Stimulated activated CD8-positive, alpha-beta memory T cell treated with anti-CD3 and anti-CD28 coated beads, Interleukin-15, amount 100 ng/mL, for 1 hour (primary cell): Measurements from ENCODE around the gene DNAH3.
"Not testable (repeated sequence)": the region's sequence is repeated elsewhere in the genome, so short reads cannot be mapped to it uniquely, and the experiment has no call there.

Experiments used
- DNase-seq: peaks from one replicate; pipeline ENCODE4 v3.0.0-alpha.2; 2020; ENCODE audit warnings: low read depth

DNAH3 gene

DNA sequence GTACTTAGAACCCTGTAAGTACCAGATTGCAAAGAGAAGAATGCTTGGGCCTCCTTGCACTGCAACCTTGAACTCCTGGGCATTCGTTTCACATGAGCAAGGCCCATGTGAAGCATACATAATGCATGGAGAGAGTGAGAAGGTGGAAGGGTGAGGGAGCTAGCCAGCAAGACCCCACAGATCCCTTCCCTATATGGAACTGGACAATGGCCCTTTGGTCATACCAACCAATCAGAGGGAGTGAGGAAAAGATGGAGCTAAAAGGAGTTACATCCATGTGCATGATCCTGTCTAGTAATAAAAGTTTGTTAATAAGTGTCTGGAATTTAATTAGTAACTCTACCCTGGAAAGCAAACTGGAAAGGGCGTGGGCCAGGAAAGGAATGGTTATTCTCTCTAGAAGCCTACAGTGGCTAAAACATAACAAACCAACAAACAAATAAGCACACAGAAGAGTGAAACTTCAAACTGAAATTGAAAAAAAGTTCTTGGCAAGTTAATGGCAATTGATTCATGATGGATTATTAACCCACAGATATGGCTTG lies 29.6 kb downstream of the DNAH3 start:
- no peak for DNase-seq

DNA sequence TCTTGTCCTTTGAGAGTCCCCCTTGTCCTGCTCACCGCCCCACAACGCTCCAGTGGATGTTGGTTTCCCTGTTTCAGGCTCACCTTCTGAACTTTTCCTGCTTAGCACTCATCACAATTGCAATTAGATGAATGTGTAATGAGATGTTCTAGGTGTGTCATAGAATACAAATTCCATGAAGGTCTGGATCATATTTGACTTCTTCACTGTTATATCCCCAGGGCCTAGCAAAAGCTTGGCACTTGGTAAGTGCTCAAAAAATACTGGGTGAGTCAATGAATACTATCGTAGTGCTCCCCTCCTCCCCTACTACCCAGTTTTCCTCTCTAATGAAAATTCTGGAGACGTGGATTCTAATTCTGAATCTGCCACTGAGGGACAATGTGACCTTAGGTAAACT lies 33.1 kb downstream of the DNAH3 start:
- DNase-seq: no peak

DNA sequence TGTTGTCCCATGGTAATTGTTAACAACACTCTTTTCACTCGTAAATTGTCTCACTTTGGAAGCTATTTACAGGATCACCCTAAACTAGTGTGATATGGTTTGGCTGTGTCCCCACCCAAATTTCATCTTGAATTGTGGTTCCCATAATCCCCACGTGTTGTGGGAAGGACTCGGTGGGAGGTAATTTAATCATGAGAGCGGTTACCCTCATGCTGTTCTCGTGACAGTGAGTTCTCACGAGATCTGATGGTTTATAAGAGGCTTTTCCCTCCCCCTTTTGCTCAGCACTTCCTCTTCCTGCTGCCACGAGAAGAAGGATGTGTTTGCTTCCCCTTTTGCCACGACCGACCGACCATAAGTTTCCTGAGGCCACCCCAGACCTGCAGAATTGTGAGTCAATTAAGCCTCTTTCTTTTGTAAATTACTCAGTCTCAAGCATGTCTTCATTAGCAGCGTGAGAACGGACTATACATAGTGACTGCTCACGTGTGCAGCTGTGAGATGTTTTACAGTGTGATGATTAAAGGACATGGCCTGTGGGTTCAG lies 34.4 kb downstream of the DNAH3 start:
- no peak for DNase-seq

DNA sequence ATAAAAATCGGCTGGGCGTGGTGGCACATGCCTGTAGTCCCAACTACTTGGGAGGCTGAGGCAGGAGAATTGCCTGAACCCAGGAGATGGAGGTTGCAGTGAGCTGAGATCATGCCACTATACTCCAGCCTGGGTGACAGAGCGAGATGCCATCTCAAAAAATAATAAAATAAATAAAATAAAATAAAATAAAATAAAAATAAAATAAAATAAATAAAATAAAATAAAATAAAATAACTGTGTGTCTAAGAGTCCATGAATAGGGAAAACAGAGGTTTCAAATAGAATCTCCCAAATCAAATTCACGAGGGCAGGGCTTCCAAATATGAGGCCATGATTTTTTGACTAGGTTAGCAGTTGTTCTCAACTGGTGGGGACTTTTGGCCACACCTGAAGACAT lies 35.1 kb downstream of the DNAH3 start:
- not testable (repeated sequence) for DNase-seq

DNA sequence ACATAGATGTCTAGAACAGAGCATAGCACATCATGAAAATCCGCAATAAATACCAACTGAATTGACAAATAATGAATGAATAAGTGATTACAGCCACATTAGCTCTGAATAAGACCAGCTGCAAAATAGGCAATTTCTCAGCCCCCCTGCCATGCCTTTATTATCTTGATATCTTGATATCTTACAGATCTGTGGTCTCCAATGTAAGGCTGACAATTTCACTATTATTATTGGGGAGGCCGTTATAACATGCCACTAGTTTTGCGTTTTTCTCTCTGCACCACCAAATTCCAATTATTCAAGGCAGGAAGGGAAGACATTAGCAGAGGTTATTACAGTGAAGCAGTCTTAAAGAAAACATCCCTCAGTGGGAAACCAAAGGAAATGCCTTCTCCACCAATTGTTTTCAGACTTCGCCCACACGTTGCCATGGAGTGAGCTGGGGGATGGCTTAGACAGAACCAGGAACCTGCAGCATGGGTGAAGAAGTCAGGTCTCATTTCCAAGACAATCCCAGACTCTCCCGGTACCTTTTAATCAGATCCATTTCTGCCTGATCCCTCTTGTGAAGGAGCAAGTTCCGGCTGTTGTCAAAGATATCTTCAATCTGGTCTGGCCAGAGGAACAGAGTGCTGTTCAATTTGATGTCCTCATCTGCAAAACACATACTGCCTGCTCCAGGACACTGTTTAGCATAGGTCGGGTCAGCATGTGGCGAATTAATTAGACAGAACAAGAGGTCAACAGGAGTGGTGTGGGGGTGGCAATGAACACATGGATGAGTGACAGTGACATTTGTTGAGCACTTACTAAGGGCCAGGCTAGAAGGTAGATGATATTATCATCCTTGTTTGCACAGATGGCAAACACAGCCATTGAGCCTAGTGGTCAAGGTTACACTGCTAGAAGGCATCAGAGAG lies 46.4 kb downstream of the DNAH3 start:
- DNase-seq: no peak

DNA sequence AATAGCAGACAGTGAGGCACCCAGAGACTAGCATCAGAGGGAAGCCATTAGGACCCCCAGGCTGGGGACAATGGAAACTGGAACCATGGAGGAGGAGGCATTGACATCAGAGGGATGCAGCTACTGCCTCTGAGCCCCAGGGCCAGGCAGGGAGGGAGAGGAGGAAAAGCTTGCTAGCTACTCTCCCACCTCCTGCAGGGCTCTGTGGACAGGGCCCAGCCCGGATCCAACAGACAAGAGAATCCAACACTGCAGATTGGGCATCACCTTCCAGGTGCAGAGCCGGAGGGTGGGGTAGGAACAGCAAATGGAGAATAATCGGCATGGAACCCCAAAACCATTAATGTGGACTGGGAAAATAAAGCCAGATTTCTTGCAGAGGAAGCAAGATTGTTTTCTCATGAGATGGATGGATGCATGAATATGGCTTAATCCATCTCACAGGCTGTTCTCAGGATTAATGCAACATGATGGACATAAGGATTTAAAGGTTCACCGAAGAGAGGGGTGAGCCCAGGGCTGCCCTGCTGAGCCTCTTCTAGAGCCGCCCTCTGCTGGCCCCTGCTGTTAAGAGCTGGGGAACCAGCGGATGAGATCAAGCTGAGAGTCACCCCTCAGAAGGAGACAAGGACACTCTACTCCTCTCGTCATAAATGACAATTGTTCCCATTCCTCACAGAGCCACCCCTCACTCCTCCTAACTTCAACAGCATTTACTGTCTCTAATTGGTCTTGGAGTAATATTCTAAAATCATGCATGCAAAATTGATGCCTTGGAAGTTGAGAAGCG lies 48.8 kb downstream of the DNAH3 start:
- peak; percentile 3 for DNase-seq

DNA sequence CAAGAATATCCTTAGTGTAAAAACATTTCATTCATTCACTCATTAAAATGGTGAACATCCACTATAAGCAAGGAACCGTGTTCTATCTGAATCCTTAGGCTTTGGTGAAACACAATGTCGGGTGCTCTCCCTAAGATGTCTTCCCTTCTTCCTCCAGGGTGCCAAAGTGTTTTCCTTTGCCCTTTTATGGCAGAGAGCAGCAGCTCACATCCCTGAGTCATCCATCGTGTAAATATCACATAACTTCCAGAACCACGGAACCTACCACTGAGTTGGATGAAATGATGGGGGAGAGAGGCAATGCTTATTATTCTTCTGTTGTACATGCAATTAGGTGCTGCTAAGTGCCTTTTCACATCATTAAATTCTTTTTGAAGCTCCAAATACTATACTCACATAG lies 50.2 kb downstream of the DNAH3 start:
- no peak for DNase-seq

DNA sequence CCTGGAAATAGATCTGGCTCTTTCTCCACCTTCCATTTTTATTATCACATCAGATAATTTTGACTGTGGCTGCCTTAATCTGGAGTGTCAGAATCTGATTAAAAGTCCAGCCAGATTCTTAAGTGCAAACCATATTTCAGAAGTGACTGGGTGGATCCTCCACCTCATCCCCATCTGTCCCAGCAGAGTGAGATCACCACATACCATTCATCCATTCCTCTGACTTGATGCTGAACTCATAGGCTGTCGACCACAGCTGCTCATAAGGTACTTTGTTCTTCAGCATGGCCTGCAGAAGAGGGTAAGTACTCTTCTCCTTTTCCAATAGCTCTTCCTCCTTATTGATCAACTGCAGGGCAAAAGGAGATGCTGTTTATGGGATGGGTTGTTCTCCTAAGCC lies 53.5 kb downstream of the DNAH3 start:
- DNase-seq: no peak

DNA sequence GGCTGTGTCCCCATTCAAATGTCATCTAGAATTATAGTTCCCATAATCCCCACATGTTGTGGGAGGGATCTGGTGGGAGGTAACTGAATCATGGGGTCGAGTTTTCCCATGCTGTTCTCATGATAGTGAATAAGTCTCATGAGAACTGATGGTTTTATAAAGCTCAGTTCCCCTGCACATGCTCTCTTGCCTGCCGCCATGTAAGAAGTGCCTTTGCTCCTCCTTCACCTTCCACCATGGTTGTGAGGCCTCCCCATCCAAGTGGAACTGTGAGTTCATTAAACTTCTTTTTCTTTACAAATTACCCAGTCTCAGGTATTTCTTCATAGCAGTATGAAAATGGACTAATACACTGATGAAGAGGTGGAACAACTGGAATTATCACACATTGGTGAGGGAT lies 55.9 kb downstream of the DNAH3 start:
- DNase-seq: not testable (repeated sequence)

DNA sequence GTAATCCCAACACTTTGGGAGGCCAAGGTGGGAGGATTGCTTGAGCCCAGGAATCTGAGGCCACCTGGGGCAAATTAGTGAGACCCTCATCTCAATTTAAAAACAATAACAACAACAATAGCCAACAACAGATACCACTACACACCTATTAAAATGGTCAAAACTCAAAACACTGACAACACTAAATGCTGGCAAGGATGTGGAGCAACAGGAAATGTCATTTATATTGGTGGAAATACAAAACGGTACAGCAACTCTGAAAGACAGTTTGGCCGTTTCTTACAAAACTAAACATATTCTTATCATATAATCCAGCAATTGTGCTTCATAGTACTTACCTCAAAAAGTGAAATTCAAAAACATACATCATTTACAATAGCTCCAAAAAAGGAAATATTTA lies 57.7 kb downstream of the DNAH3 start:
- DNase-seq: no peak

DNA sequence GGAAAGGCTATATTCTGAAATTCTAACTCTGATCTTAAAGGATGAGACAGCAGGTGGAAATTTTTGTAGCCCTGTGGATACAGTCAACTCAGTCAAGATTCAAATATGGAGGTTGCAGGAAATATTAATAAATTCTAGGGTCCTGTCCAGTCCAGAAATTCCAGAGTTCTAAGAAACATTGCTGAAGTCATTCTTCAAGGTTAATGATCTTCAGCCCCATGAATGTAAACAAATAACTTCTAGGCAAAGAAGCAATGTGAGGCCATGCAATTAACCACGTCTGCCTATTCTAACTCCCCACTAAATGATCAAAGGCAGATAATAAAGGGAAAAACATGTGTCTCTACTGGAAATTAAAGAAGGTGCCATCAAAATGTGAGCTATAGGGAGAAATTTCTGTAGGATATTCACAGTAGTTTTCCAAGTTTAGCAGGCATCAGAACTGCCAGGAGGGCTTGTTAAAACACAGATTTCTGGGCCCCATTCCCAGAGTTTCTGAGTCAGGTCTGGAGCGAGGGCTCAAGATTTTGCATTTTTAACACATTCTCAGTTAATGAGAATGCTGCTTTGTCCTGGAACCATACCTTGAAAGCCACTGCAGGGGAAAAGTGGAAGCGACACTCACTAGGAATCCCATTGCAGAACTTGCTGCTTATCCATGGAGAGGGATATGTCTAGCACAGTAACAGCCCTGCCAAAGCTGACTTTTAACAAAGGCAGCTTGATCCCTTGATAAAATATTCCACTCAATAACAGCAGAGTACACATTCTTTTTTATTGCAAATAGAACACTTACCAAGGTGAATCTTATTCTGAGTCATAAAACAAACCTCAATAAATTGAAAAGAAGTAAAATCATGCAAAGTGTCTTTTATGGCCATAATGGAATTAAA lies 61.8 kb downstream of the DNAH3 start:
- no peak for DNase-seq

DNA sequence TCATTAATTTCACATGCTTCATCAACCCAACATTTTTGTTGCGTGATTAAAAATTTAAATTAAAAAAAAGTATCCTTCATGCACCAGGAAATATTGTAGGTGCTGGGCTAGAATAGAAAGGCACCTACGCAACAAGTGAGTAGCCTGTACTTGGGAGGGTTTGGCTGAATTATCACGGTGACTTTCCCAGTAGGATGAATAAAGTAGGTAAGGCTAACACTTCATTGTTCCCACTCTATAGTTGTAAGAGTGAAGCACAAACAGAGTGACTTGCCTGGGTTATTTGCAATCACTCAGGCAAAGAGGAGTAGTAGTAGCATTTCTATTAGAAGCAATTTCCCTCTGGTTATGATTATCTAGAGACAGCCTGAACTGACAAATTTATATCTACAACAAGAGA lies 62.5 kb downstream of the DNAH3 start:
- no peak for DNase-seq

DNA sequence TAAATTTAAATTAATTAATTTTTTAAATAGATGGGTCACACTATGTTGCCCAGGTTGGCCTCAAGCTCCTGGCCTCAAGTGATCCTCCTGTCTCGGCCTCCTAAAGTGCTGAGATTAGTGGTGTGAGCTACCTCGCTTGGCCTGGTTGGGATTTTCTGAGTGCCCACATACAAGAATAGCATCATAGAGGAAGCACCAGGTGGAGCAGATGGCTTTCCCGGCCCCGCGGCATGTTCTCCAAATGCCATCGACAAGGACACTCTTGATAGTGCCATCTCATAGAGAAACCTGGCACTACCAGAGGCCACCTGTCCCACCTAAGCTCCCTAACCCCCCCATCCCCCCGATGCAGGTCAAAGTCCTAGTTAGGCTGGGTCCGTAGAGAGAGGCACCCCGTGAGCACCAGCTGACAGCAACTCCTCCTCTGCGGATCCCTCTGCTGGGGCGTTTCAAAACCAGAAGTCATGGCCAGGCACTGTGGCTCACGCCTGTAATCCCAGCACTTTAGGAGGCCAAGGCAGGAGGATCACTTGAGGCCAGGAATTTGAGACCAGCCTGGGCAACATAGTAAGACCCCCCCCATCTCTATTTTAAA lies 65.9 kb downstream of the DNAH3 start:
- no peak for DNase-seq

DNA sequence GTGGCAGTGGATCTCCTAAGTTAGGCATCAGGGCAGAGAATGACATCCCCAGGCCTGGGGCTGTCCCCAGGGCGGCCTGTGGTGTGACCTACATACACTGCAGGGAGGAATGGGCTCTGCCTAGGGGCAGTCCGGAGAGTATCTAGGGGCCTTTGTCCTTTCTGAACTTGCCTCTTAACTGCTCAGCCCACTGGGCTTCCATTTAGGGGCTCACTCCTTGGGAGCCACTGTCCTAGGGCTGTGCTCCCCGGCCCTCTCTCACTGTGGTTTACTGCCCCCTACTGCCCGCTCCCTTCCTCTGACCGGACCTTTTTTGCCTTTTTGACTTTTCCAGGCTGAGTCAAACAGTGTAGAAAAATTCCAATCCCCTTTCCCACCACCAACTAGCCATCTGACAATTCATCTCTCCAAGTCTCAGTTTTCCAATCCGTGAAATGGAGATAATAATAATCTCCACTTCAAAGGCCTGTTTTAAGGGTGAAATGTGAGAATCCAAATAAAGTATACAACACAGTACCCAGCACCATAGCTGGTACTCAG lies 66.8 kb downstream of the DNAH3 start:
- peak; percentile 20 for DNase-seq

DNA sequence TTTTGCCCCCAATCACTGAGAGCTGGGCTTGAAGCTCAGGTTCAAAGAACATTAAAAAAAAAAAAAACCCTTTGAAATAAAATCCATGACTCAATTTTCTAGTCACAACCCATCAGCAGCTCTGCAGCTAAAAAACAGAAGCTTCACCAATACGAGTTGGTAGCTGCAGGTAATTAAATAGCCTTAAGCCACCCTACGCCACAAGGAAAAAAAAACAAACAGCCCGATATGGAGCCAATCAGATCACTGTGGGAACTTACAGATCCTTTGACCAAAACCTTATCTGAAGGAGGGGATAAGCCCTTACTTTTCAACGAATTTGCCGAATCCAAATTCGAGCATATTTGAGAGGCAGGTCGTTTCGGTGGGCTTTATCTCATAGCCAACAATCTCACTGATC lies 69.3 kb downstream of the DNAH3 start:
- DNase-seq: no peak

DNA sequence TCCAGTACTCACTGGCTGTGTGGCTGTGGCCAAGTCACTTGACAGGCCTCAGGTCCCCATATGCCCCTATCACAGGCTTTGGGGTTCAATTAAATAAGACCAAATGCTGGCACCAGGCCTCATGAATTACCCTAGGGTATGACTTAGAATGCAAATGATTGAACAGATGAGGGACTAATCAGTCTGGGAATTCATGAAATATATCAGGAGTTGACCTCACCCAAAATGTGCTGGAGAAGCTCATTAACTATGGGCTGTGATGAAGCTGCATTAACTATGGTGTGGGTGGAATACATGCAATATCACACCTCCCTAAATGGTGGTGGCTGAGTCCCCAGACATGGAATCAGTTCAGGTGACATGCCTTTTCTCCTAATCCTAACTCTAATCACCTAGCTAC lies 72.1 kb downstream of the DNAH3 start:
- DNase-seq: no peak

DNA sequence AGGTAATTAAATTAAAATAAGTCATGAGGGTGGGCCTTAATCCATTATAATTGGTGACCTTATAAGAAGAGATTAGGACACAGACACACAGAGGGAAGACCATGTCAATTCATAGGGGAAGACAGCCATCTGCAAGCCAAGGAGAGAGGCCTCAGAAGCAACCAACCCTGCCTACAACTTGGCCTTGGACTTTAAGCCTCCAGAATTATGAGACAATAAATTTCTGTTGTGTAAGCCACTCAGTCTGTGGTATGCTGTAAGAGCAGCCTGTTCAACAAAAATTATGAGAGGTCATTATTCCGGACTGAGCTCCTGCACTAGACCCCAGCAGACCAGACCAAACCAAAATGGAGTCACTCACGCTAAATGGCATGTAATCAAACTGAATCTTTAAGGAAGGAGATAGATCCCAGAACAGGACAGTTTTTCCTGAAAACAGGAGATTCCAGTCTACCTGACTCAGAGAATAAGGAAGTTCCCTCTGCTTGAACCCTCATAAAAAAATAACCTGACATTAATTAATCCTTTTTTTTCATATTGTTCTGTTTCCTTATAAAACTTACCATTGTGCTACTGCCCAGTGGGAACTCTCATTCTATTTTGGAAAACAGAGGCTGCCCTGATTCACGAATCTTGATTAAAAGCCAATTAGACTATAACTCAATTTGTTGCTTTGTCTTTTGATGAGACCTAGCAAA lies 74.3 kb downstream of the DNAH3 start:
- DNase-seq: no peak

DNA sequence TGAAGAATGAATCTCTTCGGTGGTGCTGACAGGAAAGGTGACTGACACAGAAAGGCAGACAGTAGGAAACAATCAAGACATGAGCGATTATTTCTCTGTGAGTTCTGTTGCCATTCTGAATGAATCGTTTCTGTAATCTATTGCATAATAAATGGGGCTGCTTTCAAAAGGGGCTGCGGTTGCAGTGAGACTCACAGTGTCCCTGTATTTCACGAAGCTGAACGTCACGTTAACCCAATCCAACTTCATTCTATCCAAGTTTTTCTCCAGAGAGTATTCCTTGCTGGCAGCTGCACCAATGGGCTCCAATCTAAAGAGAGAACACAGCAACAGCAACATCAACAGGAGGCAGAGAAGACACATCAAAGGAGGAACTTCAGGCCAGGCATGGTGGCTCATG lies 75.4 kb downstream of the DNAH3 start:
- no peak for DNase-seq

DNA sequence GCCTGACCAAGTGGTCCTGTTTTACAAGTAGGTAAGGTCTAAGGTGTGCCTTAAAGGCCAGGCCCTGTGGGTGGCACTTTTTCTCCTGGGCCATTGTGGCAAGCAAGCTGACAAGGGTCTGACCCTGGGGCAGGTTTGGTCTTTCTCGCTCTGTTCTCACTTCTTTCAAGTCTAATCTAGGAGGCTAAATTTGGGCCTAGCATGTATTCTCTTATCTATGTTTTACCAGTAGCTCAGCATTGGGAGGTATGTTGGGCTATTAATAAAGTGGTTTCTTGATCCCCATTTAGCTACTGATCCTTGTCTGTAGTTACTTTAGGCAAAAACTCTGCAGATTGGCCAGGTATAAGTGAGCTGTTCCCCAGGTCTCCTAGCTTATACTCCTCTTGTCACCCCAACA lies 77.7 kb downstream of the DNAH3 start:
- no peak for DNase-seq

DNA sequence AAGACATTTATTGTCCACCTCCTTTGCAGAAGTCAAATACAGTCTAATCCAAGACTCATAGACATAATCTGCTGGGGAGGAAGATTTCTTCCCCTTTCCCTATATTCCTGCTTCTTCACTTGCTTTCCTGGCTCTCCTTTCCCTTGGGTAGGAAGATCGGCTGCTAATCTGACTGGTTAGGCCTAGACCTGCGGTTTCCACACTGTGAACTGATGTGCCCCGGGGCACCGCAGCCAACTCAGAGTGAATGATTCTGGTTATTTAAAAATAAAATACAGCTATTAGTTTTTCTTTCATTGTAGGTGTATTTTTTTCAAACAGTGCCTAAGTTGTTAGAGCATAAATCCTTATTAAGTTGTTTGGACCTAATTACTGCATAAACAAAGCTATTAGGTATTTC lies 78.9 kb downstream of the DNAH3 start:
- no peak for DNase-seq
